Epithelial cell of prostate (primary cell): ENCODE data around the gene IMP4.

ENCODE experiments used
- DNase-seq: peaks from one replicate; pipeline ENCODE4 v3.0.0-alpha.2; 2011; ENCODE audit warnings: low read depth, low spot score
- H3K27ac ChIP-seq: fragments of 450-650 bp; 2 replicates; pipeline ENCODE4 v1.5.1; 2017; ENCODE audit warnings: mild to moderate bottlenecking

IMP4 gene

DNA sequence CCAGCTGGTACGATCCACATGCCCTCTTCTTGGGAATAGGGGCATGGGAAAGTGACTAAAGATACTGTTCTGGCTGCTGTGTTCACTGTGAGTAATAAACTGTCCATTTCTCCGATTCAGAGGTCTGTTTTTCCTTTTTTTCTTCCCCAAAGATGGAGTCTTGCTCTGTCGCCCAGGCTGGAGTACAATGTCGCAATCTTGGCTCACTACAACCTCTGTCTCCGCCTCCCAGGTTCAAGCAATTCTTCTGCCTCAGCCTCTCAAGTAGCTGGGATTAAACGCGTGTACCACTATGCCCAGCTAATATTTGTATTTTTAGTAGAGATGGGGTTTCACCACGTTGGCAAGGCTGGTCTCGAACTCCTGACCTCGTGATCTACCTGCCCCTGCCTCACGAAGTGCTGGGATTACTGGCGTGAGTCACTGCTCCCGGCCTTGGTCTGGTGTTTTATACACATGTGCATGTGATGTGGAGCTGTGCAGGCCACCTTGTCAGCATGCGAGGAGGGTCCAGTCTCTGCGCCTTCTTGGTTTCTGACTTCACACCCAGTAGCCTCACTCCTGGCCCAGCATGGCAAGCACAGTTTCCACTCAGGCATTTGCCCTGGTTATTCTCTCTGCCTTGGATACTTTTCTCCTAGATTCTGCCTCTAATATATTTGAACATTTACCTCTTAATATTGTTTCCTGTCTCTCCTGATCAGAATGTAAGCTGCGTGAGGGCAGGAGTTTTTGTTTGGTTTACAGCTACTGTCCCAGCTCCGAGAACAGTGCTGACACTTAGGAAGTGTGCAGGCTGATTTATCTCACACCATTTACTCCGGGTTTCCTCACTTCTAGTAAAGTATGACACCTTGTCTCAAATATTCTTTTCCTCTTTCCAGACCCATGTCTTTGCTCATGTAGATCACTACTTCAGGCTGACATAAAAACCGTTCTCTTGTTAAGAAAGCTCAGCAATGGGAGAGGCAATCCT is 32.9 kb downstream of the IMP4 start:
- no peak for DNase-seq
- H3K27ac ChIP-seq: no peak overlapping the region

DNA sequence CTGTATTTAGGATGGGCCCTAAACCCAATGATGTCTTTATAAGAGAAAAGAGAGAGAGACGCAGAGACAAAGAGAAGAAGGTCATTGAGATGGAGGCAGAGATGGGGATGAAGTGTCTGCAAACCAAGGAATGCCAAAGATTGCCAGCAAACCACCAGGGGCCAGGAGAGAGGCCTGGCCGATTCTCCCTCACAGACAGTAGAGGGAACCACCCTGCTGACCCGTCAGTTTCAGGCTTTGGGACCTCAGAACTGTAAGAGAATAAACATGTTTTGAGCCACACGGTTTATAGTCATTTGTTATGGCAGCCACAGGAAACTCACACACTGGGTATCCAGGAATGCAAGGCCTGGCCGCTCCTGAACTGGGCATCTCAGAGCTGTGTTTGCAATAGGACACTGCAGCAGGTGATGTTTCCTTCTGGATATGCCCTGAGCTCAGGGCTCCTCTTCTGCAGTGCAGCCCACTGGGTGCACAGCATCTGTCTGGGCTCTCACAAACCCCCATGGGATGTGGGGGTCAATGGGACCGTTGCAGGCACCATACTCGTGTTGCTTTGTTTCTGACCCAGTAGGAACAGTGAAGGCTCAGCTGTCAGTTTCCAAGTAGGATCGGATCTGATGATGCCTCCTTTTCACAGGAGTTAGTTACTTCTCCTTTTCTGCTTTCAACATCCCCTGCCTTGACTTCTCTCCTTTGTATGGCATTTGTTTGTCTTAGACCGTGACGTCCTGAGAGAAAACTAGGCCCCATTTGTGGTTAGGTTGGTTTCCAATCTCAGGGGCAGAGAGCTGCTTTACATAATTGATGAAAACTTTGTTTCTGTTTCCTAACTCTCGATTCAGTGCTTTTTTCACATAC is 34.0 kb downstream of the IMP4 start:
- no peak overlapping the region for H3K27ac ChIP-seq
- DNase-seq: no peak

DNA sequence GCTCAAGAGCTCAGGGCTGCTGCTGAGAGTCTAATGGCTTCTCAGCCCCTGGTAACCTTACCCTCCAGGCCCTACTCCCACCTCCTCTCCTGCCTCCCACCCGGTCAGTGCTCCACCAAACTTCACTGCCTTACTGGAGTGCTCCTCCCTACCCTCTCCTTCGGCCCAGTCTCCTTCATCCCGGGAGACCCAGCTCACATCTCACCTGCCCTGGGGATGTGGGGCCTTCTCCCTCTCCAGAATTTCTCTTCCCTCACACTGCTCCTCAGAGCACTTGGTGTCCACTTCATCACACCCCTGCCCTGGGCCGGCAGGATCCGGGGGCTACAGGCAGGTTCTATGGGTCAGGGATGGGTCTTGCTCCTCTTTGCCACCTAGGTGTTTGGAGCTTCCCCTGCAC is 34.8 kb downstream of the IMP4 start:
- DNase-seq: no peak
- H3K27ac ChIP-seq: no peak overlapping the region

DNA sequence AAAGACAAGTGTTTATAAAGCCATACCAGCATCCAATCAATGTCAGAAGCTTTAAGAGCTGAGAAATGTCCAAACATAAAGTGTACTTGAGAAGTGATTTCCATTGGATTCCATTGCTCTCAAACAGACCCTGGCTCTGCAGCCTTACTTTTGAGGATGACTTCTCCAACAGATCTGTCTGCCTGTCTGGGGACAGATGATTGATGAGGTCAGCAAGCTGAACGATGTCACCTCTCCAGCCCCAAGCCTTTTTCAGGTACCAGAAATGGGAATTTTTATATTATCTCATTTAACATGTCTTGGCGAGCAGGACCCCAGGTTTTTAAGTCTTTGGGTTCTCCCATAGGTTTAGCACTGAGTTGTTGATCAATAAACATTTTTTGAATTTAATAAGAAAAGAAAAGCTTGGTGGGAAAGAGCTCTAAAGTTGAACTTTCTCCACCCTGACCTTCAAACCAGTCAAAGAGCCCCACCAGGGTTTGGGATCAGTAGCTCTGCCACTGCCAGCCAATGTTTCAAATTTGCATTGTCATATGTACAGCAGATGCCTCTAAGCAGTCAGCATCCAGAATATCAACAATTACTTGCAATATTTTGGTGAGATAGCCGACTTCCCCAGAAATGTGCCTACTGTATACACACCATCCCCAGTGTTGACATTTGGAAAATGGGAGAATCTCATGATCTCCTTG is 35.7 kb downstream of the IMP4 start:
- no peak for DNase-seq
- no peak overlapping the region for H3K27ac ChIP-seq

DNA sequence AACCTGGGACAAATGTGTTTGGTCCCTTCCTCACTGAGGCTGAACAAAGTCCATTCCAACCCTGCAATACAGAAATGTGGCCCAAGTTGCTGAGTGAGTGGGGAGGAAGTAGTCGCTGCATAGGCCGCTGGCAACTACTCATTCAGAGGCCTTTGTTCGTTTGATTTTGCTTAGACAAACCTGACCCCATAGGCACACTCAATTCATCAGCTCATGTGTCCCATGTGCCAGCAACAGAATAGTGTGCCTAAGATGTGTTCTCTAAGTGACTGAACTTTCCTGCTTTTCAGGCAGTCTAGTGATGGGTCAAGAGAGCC is 36.2 kb downstream of the IMP4 start:
- no peak for DNase-seq
- no peak overlapping the region for H3K27ac ChIP-seq

DNA sequence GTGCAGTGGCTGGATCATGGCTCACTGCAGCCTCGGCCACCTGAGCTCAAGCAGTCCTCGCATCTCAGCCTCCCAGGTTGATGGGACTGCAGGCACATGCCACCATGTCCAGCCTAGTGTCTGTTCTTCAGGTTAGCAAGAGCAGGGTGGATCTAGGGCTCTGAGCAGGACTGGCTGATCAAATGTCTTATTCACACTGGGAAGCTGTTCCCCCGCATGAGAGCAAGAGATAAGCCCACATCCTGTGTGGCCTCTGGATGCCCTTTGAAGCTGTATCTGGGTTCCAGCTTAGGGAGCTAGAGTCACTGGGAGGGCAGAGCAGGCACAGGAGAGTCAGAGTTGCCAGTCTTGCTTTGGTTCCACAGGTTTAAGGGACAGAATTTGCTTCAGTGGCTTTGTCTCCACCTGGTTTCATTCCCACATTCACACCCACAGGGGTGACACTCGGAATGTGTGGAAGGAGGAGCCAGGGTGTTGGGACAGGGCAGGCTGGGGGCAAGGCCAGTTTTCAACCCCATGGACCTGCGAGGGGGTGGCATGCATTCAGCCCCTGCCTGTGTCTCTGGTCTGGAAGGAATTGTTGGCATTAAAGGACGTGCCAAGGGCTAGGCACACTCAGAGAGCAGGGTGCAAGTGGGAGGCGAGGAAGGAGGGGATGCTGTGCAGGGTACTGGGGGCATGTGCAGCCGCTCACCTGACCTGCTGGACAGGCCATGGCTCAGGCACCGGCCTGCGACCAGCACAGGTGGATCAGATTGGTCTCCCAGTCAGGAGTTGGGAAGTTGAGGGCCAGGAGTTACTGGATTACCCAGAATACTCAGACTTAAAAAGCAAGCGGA is 37.6 kb downstream of the IMP4 start:
- DNase-seq: no peak
- H3K27ac ChIP-seq: no peak overlapping the region

DNA sequence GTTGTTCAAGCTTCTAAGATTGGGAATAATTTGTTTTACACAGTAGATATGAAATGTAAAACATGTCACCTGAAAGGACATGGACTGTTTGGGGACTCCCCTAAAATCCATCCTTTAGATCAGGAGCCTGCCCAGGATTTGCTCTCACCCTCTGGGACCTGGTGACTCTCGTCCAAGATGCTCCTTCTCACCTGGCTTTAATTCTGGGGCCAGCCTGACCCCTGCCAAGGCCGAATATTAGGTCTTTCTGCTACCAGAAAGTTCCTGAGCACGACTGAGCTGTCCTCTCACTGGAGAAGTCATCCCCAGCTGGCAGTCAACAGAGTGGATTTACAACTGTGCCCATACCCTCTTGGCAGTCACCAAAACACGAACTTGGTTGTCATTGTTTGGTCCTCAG is 38.4 kb downstream of the IMP4 start:
- DNase-seq: no peak
- no peak overlapping the region for H3K27ac ChIP-seq

DNA sequence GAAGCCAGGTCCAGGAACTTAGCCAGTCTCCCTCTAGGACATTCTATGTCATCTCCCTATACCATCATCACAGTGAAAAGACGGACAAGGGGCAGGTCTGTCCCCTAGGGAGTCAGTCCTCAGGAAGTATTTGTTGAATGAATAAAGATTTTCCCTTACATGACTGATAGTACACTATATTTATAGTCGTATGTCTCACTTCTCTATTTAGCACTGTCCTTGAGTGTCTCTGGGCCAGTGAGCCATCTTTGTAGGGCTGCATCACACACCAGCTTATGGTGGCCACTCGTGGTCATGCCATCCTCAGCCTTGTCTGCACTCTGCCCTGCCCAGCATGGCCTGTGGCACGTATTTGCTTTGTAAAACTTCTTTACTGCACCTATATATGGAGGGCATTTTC is 38.9 kb downstream of the IMP4 start:
- no peak for DNase-seq
- no peak overlapping the region for H3K27ac ChIP-seq

DNA sequence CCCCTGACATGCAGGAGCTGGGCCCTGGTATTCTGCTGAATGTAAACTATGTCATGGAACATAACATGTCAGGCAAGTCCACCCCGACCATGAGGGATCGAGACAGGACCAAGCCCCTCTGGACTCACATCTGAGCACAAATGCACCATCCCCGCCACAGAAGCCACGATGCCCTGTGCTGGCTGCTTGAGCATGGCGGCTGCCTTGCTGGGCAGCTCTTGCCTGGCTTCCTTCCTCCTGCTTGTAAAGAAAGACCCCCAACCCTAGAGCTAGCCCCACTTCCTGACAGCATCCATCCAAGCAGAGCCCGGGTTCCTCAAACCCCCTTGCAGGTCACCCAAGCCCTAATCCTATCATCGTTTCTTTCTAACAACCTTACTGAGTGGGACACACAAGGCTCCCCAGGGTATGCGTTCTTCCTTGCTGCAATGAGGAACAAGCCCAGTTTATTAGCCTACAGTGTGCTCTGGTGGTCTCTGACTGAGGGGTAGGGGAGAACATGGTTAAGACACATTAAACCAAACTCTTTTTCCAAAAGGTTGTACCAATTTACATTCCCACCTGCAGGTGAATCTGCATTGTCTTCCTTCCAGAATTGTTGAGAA is 39.7 kb downstream of the IMP4 start:
- DNase-seq: no peak
- no peak overlapping the region for H3K27ac ChIP-seq

DNA sequence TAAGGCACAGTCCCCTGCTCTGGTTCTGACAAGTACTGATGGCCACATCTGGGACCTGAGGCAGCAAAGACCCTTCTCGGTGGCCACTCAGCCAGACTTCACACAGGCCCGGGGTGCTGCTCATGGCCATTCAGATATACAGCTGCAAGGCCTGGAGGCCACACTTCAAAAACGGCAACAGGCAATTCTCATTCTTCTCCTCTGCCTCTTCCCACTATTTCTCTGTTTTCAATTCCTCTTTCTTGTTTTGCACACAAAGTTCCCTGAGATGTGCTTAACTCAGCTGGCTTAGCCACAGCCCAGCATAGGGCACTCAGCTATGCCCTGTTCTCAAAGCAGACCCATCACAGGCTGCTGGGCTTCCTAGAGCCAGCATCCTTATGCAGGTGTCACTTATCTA is 43.0 kb downstream of the IMP4 start:
- H3K27ac ChIP-seq: no peak overlapping the region
- DNase-seq: no peak

DNA sequence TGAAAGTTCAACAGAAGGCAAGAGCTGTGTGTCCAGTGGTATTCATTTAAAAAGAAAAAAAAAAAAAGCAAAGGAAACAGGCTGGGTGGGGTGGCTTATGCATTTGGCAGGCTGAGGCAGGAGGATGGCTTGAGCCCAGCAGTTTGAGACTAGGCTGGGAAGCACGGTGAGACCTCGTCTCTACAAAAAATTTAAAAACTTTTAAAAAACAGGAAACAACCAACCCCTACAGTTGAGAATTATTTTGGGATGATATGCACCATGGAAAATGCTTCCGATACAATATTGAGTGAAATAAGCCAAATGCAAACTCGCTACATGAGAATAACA is 44.3 kb downstream of the IMP4 start:
- H3K27ac ChIP-seq: no peak overlapping the region
- DNase-seq: no peak

DNA sequence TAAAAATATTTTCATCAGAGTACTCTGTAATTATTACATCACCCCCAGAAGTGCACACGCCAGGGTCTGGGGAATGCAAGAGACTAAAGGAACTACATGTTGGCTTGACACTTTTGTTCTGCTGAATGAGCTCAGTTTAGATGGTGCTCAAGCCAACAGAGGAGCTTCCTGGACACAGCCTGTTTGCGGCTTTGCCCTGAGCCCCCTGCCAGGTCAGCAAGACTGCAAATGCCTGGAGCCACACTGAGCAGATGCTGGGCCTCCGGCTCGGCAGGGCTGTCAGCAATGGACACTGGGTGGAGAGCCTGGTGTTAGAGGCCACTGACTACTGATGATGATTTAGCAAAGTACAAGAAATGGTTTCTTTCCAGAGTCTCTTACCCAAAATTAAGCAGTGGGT is 45.1 kb downstream of the IMP4 start:
- no peak for DNase-seq
- no peak overlapping the region for H3K27ac ChIP-seq

DNA sequence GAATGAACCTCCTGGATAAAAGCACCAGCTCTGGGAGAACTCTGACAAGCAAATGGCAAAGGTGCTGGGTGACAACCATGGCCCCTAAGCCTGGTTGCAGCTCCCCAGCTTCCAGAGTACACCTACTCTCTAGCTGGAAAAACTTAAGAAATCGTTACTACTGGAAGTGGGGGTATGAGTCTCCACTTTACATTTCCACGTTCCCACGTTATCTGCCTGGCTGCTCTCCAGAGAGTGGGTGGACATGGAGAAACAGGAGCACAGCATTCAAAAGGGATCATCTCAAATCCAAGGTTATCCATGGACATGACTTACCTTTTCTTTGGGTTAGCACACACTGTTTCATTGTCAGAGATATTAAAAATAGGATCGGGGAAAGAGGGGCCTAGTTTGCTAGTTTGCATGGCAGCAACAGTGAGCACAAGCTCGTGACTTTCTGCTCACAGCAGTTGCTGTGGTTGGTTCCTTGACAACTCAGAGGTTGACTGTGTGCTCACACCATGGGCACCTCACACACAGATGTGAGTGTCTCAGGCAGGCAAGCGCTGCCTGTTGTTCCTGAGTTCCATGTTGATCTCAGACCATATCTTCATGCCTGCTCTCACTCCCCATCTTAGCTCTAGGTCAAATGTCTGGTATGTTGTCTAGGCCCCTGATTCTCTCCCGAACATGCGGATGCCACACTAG is 45.7 kb downstream of the IMP4 start:
- no peak overlapping the region for H3K27ac ChIP-seq
- no peak for DNase-seq

DNA sequence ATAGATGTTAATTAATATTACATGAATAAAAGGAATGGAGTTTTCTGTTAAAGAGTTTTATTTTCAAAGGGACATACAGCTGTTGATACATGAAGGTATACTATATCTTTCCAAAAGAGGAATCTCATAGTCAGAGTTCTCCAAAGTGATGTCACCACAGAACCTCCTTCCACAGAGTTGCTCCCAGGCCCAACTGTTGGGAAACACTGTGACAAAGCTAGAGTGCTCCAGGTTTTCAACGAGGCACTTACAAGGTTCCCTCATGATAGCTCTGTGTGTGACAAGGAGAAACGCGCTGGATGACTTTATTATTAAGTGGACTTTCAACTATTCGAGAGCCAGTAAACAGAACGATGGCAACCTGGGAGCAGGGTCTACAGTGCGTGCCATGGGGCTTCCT is 46.7 kb downstream of the IMP4 start:
- H3K27ac ChIP-seq: no peak overlapping the region
- DNase-seq: no peak

DNA sequence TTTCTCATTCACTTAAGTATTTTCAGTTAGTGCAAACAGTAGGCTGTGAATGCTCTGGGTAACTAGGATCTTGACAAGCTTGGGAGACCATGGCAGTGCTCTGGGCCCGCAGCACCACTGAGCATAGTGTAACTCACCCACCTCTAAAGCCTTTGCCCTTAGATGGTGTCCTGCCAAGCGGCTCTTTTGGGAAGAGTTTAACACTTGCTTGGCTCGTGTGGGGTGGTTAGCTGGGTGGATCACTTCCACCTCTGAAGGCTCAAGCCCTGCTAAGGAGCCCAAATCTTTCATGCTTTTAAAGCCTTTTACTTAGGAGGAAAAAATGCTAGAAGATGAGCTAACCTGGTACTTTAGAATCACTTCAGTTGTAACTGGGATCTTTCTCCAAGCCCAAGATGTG is 47.1 kb downstream of the IMP4 start:
- H3K27ac ChIP-seq: no peak overlapping the region
- no peak for DNase-seq

DNA sequence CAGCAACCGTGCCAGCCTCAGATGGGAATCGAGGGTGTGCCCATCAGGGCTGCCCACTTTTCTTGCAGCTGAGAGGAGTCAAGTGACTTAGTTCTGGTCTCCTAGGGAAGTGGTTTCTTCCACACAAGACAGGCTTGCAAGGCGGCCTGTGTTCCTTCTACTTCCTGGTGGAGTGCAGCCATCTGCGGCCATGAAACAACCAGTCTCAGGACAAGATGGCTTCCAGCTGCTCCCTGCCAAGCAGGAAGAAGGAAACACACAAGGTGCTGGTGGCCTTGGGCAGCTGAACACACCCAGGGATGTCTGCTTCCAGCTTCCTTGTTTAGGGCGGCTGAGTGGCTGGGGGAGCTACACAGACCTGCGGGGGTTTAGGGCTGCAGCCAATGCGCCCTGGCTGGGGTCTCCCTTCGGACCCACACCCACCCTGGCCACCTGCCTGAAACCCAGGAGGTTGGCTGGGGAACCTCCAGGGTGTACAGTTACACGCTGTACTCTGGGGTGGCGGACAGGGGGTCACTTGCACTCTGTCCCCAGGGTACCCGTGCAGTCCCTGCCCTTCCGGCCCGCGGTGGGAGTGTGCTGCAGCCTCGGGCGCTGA is 47.9 kb downstream of the IMP4 start:
- peak overlapping the region; percentile 68 for H3K27ac ChIP-seq
- peak; percentile 27 for DNase-seq

DNA sequence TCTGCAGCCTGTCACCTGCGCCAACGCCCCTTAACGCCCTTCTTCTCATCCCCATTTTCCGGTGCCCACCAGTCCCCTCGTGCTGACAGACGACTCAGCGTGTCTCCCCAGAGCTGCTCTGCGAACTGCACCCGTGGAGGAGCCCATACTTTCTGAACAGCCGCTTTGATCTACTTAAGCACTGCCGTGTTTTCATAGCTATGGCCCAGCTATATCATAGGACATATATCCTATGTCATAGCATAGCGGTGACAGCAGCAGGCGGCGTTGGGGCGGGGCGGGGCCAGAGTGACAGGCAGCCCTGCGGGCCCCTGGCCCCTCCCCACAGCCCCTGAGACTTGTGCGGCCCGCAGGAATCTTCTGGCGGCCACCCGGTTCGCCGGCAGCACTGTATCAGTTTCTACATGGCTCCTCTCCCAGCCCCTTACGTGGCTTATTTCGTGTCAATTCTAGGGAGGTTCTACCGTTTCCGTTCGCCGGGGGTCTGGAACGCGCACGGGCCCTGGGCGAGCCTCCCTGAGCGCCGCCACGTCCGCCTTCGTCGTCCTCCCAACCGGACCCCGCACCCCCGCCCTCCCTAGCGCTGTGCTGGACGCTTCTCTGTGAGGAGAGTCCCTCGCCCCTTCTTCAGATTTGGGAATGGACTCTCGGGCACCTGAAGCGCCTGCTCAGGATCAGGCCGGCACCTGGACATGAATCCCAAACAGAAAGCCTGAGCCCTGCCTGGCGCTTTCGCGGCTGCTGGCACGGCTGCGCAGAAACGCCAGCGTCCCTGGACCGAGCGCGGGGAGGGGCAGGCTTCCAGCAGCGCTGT is 48.6 kb downstream of the IMP4 start:
- no peak for DNase-seq
- H3K27ac ChIP-seq: peak overlapping the region; percentile 68
